Activated CD8-positive, alpha-beta memory T cell treated with anti-CD3 and anti-CD28 coated beads for 36 hours (primary cell): ENCODE results near the gene ANKRD11. TPM values are rescaled to one million over a fixed set of nuclear protein-coding genes. Genes with fewer than 3 reads are reported as not detected.

Experiments
- CTCF ChIA-PET: fragments of 350-600 bp; sonication (Branson Sonifier 250); formaldehyde crosslinking; loops from one replicate; lab custom pipeline; 2021; ENCODE audit warnings: antibody characterized with exemption; lab: Charles Lee
- POLR2A ChIA-PET: fragments of 350-600 bp; sonication (Branson Sonifier 250); formaldehyde crosslinking; loops from one replicate; lab custom pipeline; 2021; ENCODE audit warnings: antibody characterized with exemption; lab: Charles Lee
- total RNA-seq, 2 experiments: library from RNA; stranded (reverse); gene quantifications; one replicate each; pipeline ENCODE4 v1.2.3, GENCODE V29; 2021

ANKRD11 gene
- total RNA-seq, 2 experiments from 2014 or later, result 152 to 159 TPM

GRCh38 chr16:89507834-89508590, 17.7 kb upstream of the ANKRD11 start, which contains the start of gene SPG7:
SPG7 (plus strand) TSS chr16:89508403; CDS start chr16:89508418, 15 bp downstream.
- ChIA-PET CTCF (interaction anchor here (0.5 to 4.1 kb wide), 13 partner anchors 10 to 199 kb away, joined by 3 to 24 read pairs (median 3); no protein-coding TSS in a partner anchor), POLR2A (interaction anchor here (0.6 to 2.4 kb wide), 7 partner anchors 9 to 193 kb away, joined by 3 to 17 read pairs (median 3); no protein-coding TSS in a partner anchor)

DNA sequence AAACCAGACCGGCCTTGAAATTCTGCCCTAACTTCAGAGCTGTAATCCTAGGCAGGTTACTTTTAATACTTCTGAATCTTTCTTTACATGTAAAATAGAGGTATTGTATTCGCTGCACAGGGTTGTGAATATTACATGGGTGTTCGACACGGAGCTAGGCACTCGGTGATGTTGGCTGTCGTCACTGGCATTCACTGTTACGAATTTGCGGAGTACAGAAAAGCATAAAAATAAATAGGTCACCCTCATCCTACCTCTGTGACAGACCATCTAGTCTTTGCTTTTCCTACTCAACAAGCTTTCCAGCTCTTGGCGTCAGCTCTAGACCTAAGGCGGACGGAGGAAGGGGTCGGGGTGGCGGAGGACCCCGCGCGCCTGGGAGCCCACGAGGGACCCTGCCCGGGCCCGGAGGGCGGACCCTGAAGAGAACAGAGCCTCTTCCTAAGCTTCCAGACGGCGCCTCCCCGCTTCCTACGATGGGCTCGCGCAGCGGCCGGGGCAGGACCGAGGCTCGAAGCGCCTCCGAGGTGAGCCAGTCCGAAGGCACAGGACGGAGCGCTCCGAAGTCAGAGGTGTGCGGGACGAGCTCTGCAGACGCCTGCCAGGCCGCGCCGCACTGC, 17.0 kb upstream of the ANKRD11 start:
- CTCF ChIA-PET, result interaction anchor here (0.7 to 4.1 kb wide), 6 partner anchors 9 to 195 kb away, joined by 3 to 24 read pairs (median 4); no protein-coding TSS in a partner anchor
- POLR2A ChIA-PET, result interaction anchor here (0.6 to 2.4 kb wide), 8 partner anchors 8 to 192 kb away, joined by 3 to 17 read pairs (median 3); no protein-coding TSS in a partner anchor

- POLR2A ChIA-PET, result interaction anchor here (0.6 to 2.4 kb wide), 7 partner anchors 8 to 191 kb away, joined by 3 to 17 read pairs (median 3); no protein-coding TSS in a partner anchor
Observed at GRCh38 chr16:89506791-89507191, 16.4 kb upstream of the ANKRD11 start.

GRCh38 chr16:89506113-89506504, 15.7 kb upstream of the ANKRD11 start:
- ChIA-PET POLR2A (interaction anchor here (0.9 kb wide), 1 partner anchor 258 kb away, joined by 3 read pairs; no protein-coding TSS in a partner anchor), CTCF (interaction anchor here (1.2 kb wide), 1 partner anchor 190 kb away, joined by 3 read pairs; no protein-coding TSS in a partner anchor)

More at GRCh38 chr16:89506791-89507191, 16.4 kb upstream of the ANKRD11 start:
- CTCF ChIA-PET, result interaction anchor here (0.7 to 4.1 kb wide), 4 partner anchors 9 to 195 kb away, joined by 3 to 24 read pairs (median 4); no protein-coding TSS in a partner anchor

GRCh38 chr16:89505204-89506112, 15.1 kb upstream of the ANKRD11 start:
- POLR2A ChIA-PET, result interaction anchor here (0.9 to 1.7 kb wide), 3 partner anchors 15 to 258 kb away, joined by 3 to 7 read pairs (median 3); no protein-coding TSS in a partner anchor
- CTCF ChIA-PET, result interaction anchor here (1.1 to 1.2 kb wide), 2 partner anchors 20 to 189 kb away, joined by 3 to 4 read pairs; no protein-coding TSS in a partner anchor

DNA sequence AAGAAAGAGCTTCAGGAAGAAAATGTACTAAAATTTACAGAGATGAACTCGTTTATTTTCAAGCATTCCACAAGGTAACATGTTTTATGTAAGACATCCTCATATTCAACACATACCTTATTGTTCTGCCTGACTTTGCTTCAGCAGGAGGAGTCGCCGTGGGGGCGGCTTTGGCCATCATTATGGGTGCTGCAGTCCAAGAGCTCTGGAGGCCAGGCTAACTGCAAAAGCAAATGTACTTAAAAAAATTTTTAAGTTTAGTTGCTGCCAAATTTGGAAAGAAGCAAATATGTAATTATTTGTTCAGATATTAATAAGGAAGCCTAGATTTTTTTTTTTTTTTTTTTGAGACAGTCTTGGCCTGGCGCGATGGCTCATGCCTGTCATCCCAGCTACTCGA, 13.7 kb upstream of the ANKRD11 start:
- POLR2A ChIA-PET, result interaction anchor here (1.2 to 1.7 kb wide), 2 partner anchors 13 to 15 kb away, joined by 3 to 7 read pairs; no protein-coding TSS in a partner anchor
- CTCF ChIA-PET, result interaction anchor here (0.5 to 1.1 kb wide), 4 partner anchors 10 to 39 kb away, joined by 3 to 4 read pairs (median 4); no protein-coding TSS in a partner anchor

DNA sequence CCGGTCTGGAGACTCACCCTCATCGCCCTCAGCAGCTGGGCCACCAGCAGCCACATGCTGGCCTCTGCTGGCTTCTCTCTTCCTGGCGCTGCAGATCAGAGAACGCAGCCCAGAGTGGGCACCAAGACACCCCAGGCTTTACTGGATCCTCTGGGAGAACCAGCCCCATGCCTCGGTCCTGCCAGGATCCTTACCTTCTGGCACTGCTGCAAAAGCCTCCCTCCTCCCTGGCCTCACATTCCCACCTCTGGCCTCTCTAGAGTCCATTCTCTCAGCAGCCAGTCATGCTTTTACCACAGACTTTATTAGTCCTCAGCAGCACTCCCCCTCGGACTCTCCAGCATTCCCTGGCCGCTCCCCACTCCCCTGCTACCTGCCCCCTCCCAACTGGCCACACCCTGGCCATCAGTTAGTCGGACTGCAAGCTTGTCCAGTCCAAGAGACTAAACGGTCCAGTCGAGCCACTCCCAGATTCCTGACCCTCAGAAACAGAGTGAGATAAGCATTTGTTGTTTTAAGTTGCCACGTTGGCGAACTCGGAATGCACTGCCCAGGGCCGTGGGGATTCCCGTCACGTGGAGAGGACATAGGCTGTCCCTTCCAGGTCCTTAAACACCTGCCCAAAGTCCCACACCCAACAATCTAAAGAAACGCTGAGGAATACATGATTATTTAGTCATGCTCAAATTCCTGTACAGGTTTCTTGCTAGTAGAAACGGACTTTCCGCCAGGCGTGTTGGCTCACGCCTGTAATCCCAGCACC, 11.9 kb upstream of the ANKRD11 start:
- CTCF ChIA-PET, result interaction anchor here (0.7 kb wide), 1 partner anchor 11 kb away, joined by 3 read pairs; no protein-coding TSS in a partner anchor

DNA sequence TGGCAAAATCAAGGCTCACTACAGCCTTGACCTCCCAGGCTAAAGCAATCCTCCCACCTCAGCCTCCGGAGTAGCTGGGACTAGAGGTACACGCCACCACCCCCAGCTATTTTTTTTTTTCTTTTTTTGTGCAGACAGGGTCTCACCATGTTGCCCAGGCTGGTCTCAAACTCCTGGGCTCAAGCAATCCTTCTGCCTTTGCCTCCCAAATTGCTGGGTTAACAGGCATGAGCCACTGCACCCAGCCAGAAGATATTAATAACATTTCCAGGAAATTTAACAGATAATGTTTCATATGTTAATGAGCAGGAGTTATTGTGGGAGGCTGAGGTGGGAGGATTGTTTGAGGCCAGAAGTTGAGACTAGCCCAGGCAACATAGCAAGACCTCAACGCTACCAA, 9.4 kb upstream of the ANKRD11 start:
- POLR2A ChIA-PET, result no interaction called here
- CTCF ChIA-PET, result no interaction called here

More for the DNA sequence above, 11.9 kb upstream of the ANKRD11 start:
- POLR2A ChIA-PET, result no interaction called here

DNA sequence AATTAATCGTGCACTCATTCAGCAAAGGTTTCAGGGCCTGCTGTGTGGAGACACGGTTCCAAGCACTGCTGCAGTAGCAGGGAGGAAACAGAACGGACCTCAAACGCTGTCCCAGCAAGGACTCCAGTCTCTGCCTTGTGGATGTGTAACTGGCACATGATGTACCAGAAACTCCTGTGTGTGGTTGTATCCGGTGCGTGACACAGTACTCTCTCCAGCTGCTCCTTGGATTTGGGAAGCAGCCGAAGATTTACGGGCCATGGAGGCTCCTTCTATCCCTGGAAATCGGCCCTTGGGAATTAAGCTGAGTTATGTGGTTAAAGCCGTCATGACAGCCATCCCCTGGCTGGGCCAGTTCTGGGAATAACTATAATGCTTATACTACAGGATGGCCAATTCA, 8.5 kb upstream of the ANKRD11 start:
- ChIA-PET POLR2A (interaction anchor here (1.2 kb wide), 1 partner anchor 8 kb away, joined by 3 read pairs; no protein-coding TSS in a partner anchor), CTCF (no interaction called here)

DNA sequence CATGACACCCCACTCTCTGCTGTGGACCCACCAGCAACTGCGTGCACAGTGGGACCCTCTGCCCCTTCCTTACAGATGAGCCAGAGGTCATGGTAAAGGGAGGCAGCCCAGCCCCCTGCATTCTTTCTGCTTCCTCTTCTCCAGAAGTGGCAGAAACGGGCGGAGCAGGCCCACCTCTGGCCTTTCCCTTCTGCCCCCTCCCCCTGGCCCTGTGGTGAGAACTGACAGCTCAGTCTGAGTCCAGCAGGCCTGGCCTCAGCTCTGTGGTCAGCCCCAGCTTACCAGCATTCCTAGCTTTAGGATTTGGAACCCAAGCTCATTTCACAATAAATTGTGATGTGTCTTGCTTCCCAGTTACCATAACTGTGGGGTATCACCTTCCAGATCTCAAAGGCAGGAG, 4.8 kb upstream of the ANKRD11 start:
- CTCF ChIA-PET, result interaction anchor here (1.0 to 1.3 kb wide), 2 partner anchors 13 to 14 kb away, joined by 3 to 4 read pairs; partner anchors contain the start of gene SPG7
- POLR2A ChIA-PET, result no interaction called here

GRCh38 chr16:89493776-89494175, 3.4 kb upstream of the ANKRD11 start:
- ChIA-PET CTCF (interaction anchor here (1.3 kb wide), 1 partner anchor 15 kb away, joined by 4 read pairs; the partner anchor contains the start of gene SPG7), POLR2A (no interaction called here)

DNA sequence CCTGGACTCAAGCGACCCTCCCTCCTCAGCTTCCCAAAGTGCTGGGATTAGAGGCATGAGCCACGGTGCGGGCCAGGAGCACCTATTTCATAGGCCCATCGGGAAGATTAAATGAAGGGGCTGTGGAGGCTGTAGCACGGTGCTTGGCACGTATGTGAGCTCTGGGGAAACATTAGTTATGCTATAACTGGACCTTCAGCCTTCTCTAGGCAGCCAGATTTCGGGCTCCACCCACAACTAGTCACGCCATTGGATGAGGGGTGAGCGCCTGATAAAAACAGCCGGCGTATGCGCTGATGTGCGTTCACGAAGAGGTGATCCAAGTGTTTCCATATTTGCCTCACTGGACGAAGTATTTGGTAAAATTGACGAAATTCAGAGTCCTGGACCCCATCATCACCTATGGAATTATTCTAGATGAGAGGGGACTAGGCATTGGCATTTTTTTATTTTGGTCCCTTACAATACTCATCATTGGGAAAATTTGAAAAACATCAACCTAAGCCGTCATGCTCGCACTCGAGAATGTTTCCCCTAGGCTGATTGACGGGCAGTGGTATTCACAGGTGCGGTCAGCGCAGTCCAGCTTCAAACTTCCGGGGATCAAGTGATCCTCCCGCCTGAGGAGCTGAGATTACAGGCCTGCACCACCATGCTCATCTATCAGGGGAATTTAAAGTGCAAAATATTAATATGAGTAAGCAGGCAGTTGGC, 1.8 kb upstream of the ANKRD11 start:
- ChIA-PET CTCF (interaction anchor here (1.1 to 1.6 kb wide), 2 partner anchors 10 to 17 kb away, joined by 3 to 4 read pairs; no protein-coding TSS in a partner anchor), POLR2A (interaction anchor here (0.7 to 1.1 kb wide), 2 partner anchors 9 to 126 kb away, joined by 3 to 11 read pairs; no protein-coding TSS in a partner anchor)

DNA sequence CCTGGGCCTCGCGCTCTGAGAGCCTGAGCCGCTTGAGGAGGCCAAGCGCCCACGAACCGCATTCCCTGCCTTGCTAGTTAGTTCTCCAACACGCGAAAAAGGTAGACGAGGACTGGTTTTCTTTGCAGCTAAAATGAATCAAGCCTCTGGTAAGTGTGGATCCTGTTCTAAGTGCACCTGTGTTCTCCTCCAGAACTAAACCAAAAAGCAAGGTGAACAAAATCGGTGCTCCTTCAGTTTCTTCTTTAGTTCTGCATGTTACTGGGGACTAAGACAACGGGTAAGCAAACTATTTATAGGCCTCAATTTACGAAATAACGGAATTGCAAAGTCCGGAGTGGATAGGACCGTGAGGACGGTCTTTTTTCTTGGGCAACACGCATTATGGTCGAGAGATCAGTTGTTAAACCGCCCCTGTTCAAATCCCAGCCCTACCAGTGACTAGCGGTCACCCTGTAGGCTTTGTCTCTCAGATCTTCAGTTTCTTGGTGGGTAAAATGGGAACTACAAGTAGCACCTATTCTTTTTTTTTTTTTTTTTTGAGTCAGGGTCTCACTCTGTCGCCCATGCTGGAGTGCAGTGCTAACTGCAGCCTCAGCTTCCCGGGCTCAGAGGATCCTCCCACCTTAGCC, 993 bp upstream of the ANKRD11 start:
- ChIA-PET CTCF (interaction anchor here (0.7 to 1.6 kb wide), 4 partner anchors 10 to 158 kb away, joined by 3 to 7 read pairs (median 4); no protein-coding TSS in a partner anchor), POLR2A (interaction anchor here (0.6 to 1.0 kb wide), 4 partner anchors 10 to 216 kb away, joined by 3 to 11 read pairs (median 5); no protein-coding TSS in a partner anchor)

GRCh38 chr16:89489898-89490438, 393 bp downstream of the ANKRD11 start:
- CTCF ChIA-PET, result interaction anchor here (1.7 kb wide), 1 partner anchor 18 kb away, joined by 6 read pairs; the partner anchor contains the start of gene SPG7

More at GRCh38 chr16:89489898-89490438, 393 bp downstream of the ANKRD11 start:
- POLR2A ChIA-PET, result interaction anchor here (0.8 to 2.5 kb wide), 5 partner anchors 15 to 175 kb away, joined by 3 to 17 read pairs (median 3); partner anchors contain the start of gene SPG7
